Left cardiac atrium (tissue), 4 donors: ENCODE measurements around the gene FXYD6. TPM values are rescaled to one million over a fixed set of nuclear protein-coding genes. Genes with fewer than 3 reads are reported as not detected.

Source experiments
- ATAC-seq, 2 donors: fragments of 200-7000 bp; cut with Tn5 transposase; one replicate each; pipeline ENCODE4 v1.9.1; 2020; ENCODE audit warnings: mild to moderate bottlenecking in 2 of 2, moderate library complexity in 2 of 2
- DNase-seq: peaks from one replicate; pipeline ENCODE4 v3.0.0-alpha.2; 2020
- intact Hi-C, 2 donors: fragments of 100-400 bp; cut with DNase I; formaldehyde crosslinking; loops; one replicate each; pipeline versions ENCODE4 v1.14.1 to v1.15.1; 2022 to 2023
- total RNA-seq, 2 donors: library from RNA; stranded (reverse); fragmentation: NEBNext Ultra II Directional; extraction: Animal tissue kit (Norgen Biotek cat#: 25700); gene quantifications; one replicate each; pipeline ENCODE4 v1.2.1, GENCODE V29; 2021
- donor health status: DM: no; HTN: yes; CAD: no.
- donor health status: DM: no; HTN: yes; CAD: no; lungs with severe emphysema.
- donor health status: DM: yes; HTN: yes; CAD: no.
- donor health status: Dilated cardiomyopathy.

Gene FXYD6
- total RNA-seq, 2 donors from 2014 or later: 31.2 to 37.6 TPM

DNA sequence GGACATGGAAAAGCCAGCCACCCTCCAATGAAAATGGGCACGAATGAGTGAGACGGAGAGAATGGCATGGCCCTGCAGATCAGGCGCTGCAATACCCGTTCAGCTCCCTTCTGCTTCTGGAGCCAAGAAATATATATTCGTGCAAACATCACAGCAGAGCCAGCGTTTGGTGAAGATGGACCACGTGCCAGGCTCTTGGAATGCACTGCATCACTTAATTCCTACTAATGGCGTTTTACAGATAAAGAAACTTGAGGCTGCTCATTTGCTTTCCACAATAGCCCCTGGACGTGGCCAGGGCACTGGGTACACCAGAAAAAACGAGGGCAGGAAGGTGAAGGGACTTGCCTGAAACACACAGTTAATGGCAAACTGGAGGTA, 50.3 kb downstream of the FXYD6 start:
- DNase-seq (peak; percentile 3), ATAC-seq (no peak)
- intact Hi-C loops: no loop called here

- DNase-seq (peak; percentile 6), ATAC-seq (no peak)
- intact Hi-C loops: no loop called here
Observed at GRCh38 chr11:117825538-117826189, 50.8 kb downstream of the FXYD6 start.

DNA sequence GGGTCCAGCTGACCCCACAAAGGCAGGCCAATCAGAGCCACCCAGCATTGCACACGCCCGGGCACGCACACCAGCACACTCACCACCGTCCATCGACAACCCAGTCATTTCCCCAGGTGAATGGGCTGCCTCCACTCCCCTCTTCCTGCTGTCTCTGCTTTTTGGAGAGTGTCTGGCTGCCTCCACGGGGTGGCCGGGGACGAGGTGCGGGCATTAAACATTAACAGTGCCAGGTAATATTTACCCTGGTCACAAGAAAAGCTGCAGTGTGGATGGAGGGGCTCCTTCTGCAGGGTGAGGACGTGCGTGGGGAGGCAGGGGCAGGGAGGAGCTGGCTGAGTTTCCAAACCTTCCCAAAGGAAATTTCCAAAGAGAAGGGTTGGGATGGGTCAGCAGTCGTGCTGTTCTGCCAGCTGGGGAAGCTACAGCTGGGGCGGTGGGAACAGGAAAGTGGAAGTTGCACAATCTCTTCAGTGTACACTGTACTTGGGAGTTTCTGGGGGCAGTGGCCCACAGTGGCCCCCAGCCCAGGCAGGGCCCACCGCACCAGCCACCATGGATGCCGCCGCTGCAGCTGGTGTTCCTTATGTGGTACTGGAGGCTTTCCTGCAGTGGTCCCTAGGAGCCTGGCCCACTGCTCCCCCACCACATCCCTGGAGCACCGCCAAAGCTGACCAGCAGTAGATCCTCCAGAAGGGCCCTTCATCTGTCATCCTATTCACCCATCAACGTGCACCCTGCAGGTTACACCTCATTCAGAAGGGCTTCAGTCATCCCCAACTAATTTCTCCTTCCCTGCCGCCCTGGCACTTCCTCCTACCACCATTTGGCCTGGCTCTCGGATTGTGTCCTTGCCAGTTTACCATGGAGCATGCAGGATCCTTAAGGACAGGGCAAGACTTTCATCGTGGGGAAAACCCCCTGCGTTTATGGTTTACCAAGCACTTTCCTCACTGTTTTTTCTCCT, 51.6 kb downstream of the FXYD6 start, which contains the start of gene FXYD2:
FXYD2 (minus strand) TSS at position 174 of the 967 bp plus-strand sequence; CDS start at position 108, 66 bp downstream.
- ATAC-seq: peak; percentile 56 to 58
- DNase-seq: peak; percentile 70
- intact Hi-C loops: loop anchor here in 1 of 2 donors (5.0 kb wide), 1 partner anchor 227 kb away; no protein-coding TSS in a partner anchor

GRCh38 chr11:117823946-117824420, 52.5 kb downstream of the FXYD6 start:
- ATAC-seq (peak; percentile 76 to 79), DNase-seq (peak; percentile 85)
- intact Hi-C loops: loop anchor here in 1 of 2 donors (5.0 kb wide), 1 partner anchor 228 kb away; no protein-coding TSS in a partner anchor

- ATAC-seq: peak; percentile 2 to 5
- intact Hi-C loops: loop anchor here in 1 of 2 donors (5.0 kb wide), 1 partner anchor 229 kb away; no protein-coding TSS in a partner anchor
Observed at GRCh38 chr11:117823294-117823945, 53.0 kb downstream of the FXYD6 start.

GRCh38 chr11:117822074-117823033, 54.1 kb downstream of the FXYD6 start:
- DNase-seq (peak; percentile 47), ATAC-seq (no peak)
- intact Hi-C loops: loop anchor here in 1 of 2 donors (5.0 kb wide), 1 partner anchor 230 kb away; no protein-coding TSS in a partner anchor

More at GRCh38 chr11:117823294-117823945, 53.0 kb downstream of the FXYD6 start:
- DNase-seq: peak; percentile 36

GRCh38 chr11:117821431-117821830, 55.0 kb downstream of the FXYD6 start:
- intact Hi-C loops: loop anchor here in 1 of 2 donors (5.0 kb wide), 1 partner anchor 231 kb away; no protein-coding TSS in a partner anchor
- peak; percentile 14 for DNase-seq
- ATAC-seq: no peak

GRCh38 chr11:117820516-117820915, 55.9 kb downstream of the FXYD6 start:
- DNase-seq (peak; percentile 15), ATAC-seq (no peak)
- intact Hi-C loops: loop anchor here in 1 of 2 donors (5.0 kb wide), 1 partner anchor 232 kb away; no protein-coding TSS in a partner anchor

GRCh38 chr11:117820071-117820470, 56.4 kb downstream of the FXYD6 start:
- ATAC-seq (no peak), DNase-seq (no peak)
- intact Hi-C loops: loop anchor here in 1 of 2 donors (5.0 kb wide), 1 partner anchor 232 kb away; no protein-coding TSS in a partner anchor

DNA sequence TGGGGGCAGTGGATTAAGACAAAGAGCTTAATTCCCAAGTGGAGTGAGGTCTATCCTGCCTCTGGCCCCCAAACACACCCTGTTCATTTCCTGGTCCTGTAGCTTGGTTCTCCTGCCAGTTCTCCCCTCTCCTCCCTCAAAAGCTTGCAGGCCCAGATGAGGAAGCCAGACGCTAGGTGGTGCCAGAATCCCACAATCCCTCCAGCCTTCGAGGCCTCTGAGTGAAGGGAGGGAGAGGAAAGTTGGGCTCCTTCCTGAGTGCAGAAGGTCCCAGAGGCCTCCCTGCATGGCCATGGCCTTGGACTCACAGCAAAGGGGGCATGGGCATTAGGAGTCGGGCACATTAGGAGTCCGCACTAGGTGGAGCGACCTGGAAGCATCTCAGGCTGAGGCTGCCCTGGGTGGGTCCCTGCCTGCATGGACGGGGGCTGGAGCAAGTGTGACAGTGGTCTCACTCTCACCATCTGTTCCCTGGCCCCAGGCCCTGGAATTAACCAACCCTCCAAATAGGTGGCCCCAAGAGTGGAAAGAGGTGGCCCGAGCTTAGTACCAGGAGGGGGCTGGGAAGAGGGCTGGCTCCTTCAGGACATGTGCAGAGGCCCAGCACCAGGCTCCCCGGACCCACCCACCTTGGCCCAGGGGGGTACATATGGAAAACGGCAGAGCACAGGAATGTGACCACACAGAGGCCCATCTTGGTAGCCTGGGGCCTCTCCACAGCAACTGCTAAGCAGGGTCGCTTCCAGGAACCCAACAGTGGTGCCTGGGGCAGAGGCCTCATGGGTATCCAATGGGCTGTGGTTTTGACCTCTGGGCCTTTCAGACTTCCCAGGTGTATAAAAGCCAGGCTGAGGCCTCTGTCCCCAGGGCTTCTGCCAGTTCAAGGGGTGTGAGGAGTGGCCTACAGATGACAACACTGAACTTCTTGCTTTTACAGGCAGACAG, 57.1 kb downstream of the FXYD6 start:
- intact Hi-C loops: loop anchor here (5.0 kb wide), 2 partner anchors 233 to 377 kb away; no protein-coding TSS in a partner anchor
- peak; percentile 71 for DNase-seq
- peak in 1 of 2 donors; percentile 22 for ATAC-seq

DNA sequence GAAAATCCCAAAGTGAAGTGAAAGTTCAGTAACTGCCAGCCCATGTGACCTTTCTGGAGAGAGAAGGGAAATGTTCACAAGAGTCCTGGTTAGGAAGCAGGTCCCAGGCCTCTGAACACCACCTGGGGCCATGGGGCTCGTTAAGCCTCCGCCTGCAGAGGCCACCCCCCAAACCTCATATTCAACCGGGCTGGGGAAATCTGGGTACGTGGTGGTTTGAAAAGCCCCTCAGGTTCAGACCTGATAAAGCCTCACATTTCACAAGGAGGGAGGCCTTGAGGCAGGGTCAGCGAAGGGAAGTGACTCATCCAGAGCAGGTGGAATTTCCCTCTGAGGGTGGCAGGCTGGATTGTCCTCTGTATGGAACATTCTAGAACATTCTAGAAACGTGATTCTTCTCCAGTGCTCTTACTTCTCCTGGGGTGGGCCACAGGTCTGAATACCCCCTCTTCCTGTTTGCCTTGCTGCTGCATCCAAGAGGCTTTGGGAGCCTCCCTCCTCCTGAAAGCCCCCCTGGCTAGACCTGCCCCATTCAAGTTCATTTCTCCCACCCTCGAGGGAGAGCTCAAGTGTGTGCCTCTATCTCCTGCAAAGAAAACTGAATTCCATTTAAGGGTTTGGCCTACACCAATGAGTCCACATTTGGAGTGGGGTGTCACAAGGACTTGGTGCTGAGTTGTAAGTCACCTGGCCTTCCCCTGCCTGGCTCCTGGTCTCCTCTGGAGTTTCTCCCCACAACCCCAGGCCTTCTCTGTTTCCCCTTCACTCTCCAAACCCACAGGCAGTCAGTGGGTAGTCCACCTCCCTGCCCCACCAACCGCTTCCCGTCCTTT, 58.2 kb downstream of the FXYD6 start:
- peak in 1 of 2 donors; percentile 2 for ATAC-seq
- DNase-seq: peak; percentile 10
- intact Hi-C loops: loop anchor here in 1 of 2 donors (5.0 kb wide), 1 partner anchor 376 kb away; no protein-coding TSS in a partner anchor

DNA sequence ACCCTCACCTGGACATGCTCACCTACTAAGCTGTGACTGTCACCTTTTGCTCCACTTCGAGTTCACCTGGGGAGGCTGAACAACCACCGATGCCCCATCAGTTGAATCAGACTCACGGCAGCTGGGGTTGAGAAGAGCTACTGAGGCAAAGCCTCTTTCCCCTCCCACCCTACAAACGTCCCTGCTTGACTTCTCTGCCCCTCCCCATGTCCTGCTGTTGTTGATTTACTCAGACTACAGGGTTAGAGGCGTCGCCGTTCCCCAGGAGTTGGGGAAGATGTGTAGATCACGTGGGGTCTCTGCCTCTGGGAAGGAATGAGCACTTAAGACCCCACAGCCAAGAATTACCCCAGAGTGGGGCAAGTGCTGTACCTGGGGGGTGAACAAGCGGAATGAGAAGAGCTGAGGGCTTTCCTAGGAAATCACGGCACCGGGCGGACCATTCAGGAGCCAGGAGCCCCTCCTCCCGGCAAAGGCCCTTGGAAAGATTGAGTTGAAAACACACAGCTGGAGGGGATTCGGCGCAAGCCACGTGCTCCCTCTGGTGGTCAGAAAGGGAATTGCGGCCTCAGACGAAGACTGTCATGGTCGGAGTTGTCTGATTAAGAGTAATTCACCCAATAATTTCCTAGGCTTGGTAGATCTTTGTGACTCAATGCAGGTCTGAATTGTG, 59.0 kb downstream of the FXYD6 start:
- peak; percentile 84 for DNase-seq
- intact Hi-C loops: loop anchor here in 1 of 2 donors (5.0 kb wide), 1 partner anchor 375 kb away; no protein-coding TSS in a partner anchor
- peak; percentile 63 to 72 for ATAC-seq

GRCh38 chr11:117816846-117817367, 59.6 kb downstream of the FXYD6 start:
- ATAC-seq: peak in 1 of 2 donors; percentile 14
- DNase-seq: no peak
- intact Hi-C loops: loop anchor here in 1 of 2 donors (5.0 kb wide), 1 partner anchor 375 kb away; no protein-coding TSS in a partner anchor

GRCh38 chr11:117816151-117816741, 60.2 kb downstream of the FXYD6 start:
- intact Hi-C loops: loop anchor here in 1 of 2 donors (5.0 kb wide), 1 partner anchor 374 kb away; no protein-coding TSS in a partner anchor
- DNase-seq (peak; percentile 33), ATAC-seq (peak; percentile 8 to 17)
